Activated T-helper 2 cell treated with anti-CD3 and anti-CD28 coated beads, Interferon-gamma antibody, Interleukin-2, Interleukin-4, amounts not matched to agents 10 μg/mL and 5 μg/mL and 100 μg/mL, durations not matched to agents 14 hours and 24 hours and 36 hours (primary cell): Measurements from ENCODE around the gene PGD. TPM values are rescaled to one million over a fixed set of nuclear protein-coding genes. Genes with fewer than 3 reads are reported as not detected.

ENCODE experiments used
- DNase-seq: peaks from one replicate; pipeline ENCODE4 v3.0.0; 2021; ENCODE audit warnings: low spot score
- H3K27ac Mint-ChIP-seq: one replicate; pipeline ENCODE4 v1.8.0; 2021; ENCODE audit warnings: mixed read lengths
- H3K27me3 Mint-ChIP-seq: one replicate; pipeline ENCODE4 v1.8.0; 2021; ENCODE audit warnings: low read depth, mixed read lengths
- H3K36me3 Mint-ChIP-seq: one replicate; pipeline ENCODE4 v1.8.0; 2021; ENCODE audit warnings: low read depth, mixed read lengths
- H3K4me1 Mint-ChIP-seq: one replicate; pipeline ENCODE4 v1.8.0; 2021; ENCODE audit warnings: low read depth, mixed read lengths
- H3K4me3 Mint-ChIP-seq: one replicate; pipeline ENCODE4 v1.8.0; 2021; ENCODE audit warnings: low read depth, mild to moderate bottlenecking, moderate library complexity, mixed read lengths
- H3K9me3 Mint-ChIP-seq: one replicate; pipeline ENCODE4 v1.8.0; 2021; ENCODE audit warnings: mixed read lengths
- intact Hi-C: fragments of 100-400 bp; cut with micrococcal nuclease; formaldehyde crosslinking; loops from one replicate; pipeline ENCODE4 v1.15.1; 2023
- total RNA-seq: library from RNA; stranded (reverse); gene quantifications from 2 replicates; pipeline ENCODE4 v1.2.3, GENCODE V29; 2022

The PGD gene
- total RNA-seq, 1 donor from 2014 or later: 152 TPM

DNA sequence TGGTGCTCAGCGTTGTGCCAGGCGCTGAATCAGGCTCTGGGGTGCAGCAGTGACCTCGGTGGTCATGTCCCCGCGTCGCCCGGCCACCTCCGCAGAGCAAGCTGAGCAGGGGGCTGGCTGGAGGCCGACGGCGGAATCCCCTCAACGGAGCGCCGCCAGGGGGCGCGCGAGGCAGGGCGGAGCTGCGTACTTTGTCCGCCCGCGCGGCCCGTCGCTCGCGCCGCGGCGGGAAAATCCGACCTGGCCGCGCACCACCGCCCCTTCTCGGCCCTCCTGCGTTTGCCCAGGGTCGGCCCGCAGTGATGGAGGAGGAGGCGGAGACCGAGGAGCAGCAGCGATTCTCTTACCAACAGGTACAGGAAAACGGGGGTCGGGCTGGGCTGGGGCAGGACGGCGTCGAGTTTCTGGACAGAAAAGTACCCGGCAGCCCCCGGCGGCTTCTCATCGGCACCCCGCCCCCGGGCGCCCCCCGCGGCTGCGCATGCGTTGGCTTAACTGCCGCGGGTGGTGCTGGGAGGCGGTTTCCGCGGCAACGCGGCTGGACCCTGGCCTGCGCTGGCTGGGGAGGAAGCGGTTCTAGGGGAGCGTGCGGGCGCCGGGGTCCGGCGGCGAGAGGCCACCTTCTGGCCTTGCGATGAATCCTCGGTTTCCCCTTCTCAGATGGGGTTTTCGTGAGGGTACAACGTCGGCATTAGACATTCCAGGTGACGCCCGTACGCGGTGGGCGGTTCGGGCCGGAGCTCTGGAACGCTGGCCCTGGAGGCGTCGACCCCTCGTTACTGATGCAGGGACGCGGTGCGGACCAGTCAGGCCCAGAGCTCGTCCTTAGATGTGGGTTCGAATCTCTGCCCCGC is 31.6 kb downstream of the PGD start, which contains the start of gene CENPS:
TSS of gene CENPS (plus strand) at position 218 of the 854 bp plus-strand sequence. CDS start at position 303, 85 bp downstream.
- no peaks in the 10 kb centered on the region for H3K9me3 Mint-ChIP-seq
- peaks cover 24% of the 10 kb centered on the region for H3K4me1 Mint-ChIP-seq
- H3K36me3 Mint-ChIP-seq: no peaks in the 10 kb centered on the region
- H3K27me3 Mint-ChIP-seq: no peaks in the 10 kb centered on the region
- H3K27ac Mint-ChIP-seq: peak within 1 kb of the TSS; percentile 95
- intact Hi-C loops: loop anchor here (1.0 kb wide), 2 partner anchors 42 to 65 kb away; partner anchors contain the start of gene DFFA
- DNase-seq: peak; percentile 82
- H3K4me3 Mint-ChIP-seq: peak within 1 kb of the TSS; percentile 94

DNA sequence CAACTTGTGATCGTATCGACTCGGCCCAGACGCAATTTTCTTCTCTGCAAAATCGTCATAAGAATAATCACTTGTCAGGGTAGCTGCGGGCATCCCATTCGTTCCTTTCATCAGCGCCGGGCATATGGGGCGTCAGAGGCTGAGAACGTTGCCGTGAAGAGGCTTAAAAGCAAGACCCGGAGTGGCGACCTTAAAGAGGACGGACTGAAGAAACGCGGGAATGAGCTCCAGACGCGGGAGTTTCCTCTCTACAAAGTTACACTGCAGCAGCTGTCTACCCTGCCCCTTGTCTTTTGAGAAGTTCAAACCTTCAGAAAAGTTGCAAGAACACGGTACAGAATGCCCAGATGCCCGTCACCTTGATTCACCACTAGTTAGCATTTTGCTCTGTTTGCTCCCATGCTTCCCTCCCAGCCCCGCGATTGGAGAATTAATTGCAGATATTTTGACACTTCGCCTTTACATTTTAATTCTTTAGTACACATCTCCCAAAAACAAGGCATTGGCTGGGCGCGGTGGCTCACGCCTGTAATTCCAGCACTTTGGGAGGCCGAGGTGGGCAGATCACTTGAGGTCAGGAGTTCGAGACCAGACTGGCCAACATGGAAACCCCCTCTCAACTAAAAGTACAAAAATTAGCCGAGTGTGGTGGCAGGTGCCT is 32.3 kb downstream of the PGD start:
- peaks cover 24% of the 10 kb centered on the region for H3K4me1 Mint-ChIP-seq
- no peaks in the 10 kb centered on the region for H3K36me3 Mint-ChIP-seq
- no peak for DNase-seq
- intact Hi-C loops: loop anchor here (1.0 kb wide), 1 partner anchor 41 kb away; the partner anchor contains the start of gene DFFA
- peak overlapping the region; percentile 94 for H3K4me3 Mint-ChIP-seq
- H3K27me3 Mint-ChIP-seq: no peaks in the 10 kb centered on the region
- H3K27ac Mint-ChIP-seq: peak overlapping the region; percentile 95
- H3K9me3 Mint-ChIP-seq: no peaks in the 10 kb centered on the region

GRCh38 chr1:10432910-10433700 is 34.2 kb downstream of the PGD start:
- H3K4me3 Mint-ChIP-seq: peak overlapping the region; percentile 33

GRCh38 chr1:10433790-10434189 is 34.9 kb downstream of the PGD start:
- no peak for DNase-seq
- H3K9me3 Mint-ChIP-seq: no peaks in the 10 kb centered on the region
- H3K27ac Mint-ChIP-seq: no peak overlapping the region
- H3K4me1 Mint-ChIP-seq: peaks cover 19% of the 10 kb centered on the region
- intact Hi-C loops: no loop called here
- no peaks in the 10 kb centered on the region for H3K36me3 Mint-ChIP-seq
- H3K27me3 Mint-ChIP-seq: no peaks in the 10 kb centered on the region
- no peak overlapping the region for H3K4me3 Mint-ChIP-seq

More at GRCh38 chr1:10432910-10433700, 34.2 kb downstream of the PGD start:
- no peaks in the 10 kb centered on the region for H3K9me3 Mint-ChIP-seq
- peaks cover 20% of the 10 kb centered on the region for H3K4me1 Mint-ChIP-seq
- no peak for DNase-seq
- H3K27me3 Mint-ChIP-seq: no peaks in the 10 kb centered on the region
- H3K36me3 Mint-ChIP-seq: no peaks in the 10 kb centered on the region
- no peak overlapping the region for H3K27ac Mint-ChIP-seq
- intact Hi-C loops: no loop called here

GRCh38 chr1:10434590-10434989 is 35.7 kb downstream of the PGD start:
- peaks cover 15% of the 10 kb centered on the region for H3K4me1 Mint-ChIP-seq
- no peaks in the 10 kb centered on the region for H3K36me3 Mint-ChIP-seq
- no peaks in the 10 kb centered on the region for H3K27me3 Mint-ChIP-seq
- no peak overlapping the region for H3K27ac Mint-ChIP-seq
- H3K9me3 Mint-ChIP-seq: no peaks in the 10 kb centered on the region
- no peak for DNase-seq
- intact Hi-C loops: no loop called here
- no peak overlapping the region for H3K4me3 Mint-ChIP-seq

DNA sequence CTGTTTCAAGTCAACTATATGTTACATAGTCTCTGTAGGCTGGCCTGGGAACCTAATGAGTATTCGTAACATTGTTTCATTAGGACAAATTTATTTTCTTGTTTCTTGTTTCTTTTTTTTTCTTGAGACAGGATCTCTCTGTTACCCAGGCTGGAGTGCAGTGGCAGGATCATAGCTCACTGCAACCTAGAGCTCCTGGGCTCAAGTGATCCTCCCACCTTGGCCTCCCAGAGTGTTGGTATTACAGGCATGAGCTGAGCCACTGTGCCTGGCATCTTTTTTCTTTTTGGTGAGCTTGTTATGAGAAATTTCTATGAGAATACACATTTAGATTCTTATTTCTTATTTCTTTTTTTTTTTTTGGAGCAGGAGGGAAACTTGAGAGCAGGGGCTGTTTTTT is 38.2 kb downstream of the PGD start:
- no peak overlapping the region for H3K4me3 Mint-ChIP-seq
- no peak overlapping the region for H3K27ac Mint-ChIP-seq
- intact Hi-C loops: no loop called here

GRCh38 chr1:10438677-10439163 is 39.9 kb downstream of the PGD start:
- Mint-ChIP-seq H3K4me3 (no peak overlapping the region), H3K4me1 (no peaks in the 10 kb centered on the region), H3K27me3 (no peaks in the 10 kb centered on the region), H3K9me3 (no peaks in the 10 kb centered on the region), H3K36me3 (peaks cover 2% of the 10 kb centered on the region), H3K27ac (no peak overlapping the region)
- no peak for DNase-seq
- intact Hi-C loops: no loop called here

More for the DNA sequence above, 38.2 kb downstream of the PGD start:
- H3K9me3 Mint-ChIP-seq: no peaks in the 10 kb centered on the region
- H3K27me3 Mint-ChIP-seq: no peaks in the 10 kb centered on the region
- H3K36me3 Mint-ChIP-seq: peaks cover 2% of the 10 kb centered on the region
- peaks cover 3% of the 10 kb centered on the region for H3K4me1 Mint-ChIP-seq
- DNase-seq: no peak

- no peaks in the 10 kb centered on the region for H3K9me3 Mint-ChIP-seq
- no peak for DNase-seq
- no peaks in the 10 kb centered on the region for H3K4me1 Mint-ChIP-seq
- no peaks in the 10 kb centered on the region for H3K27me3 Mint-ChIP-seq
- H3K4me3 Mint-ChIP-seq: no peak overlapping the region
- no peak overlapping the region for H3K27ac Mint-ChIP-seq
- intact Hi-C loops: no loop called here
- peaks cover 2% of the 10 kb centered on the region for H3K36me3 Mint-ChIP-seq
Measured at GRCh38 chr1:10440305-10440704, 41.4 kb downstream of the PGD start.

GRCh38 chr1:10440794-10441193 is 41.9 kb downstream of the PGD start:
- intact Hi-C loops: no loop called here
- no peak for DNase-seq
- H3K27me3 Mint-ChIP-seq: no peaks in the 10 kb centered on the region

GRCh38 chr1:10444248-10444647 is 45.4 kb downstream of the PGD start:
- Mint-ChIP-seq H3K4me3 (no peak overlapping the region), H3K4me1 (no peaks in the 10 kb centered on the region), H3K9me3 (no peaks in the 10 kb centered on the region), H3K27ac (no peak overlapping the region), H3K27me3 (no peaks in the 10 kb centered on the region), H3K36me3 (peaks cover 2% of the 10 kb centered on the region)
- intact Hi-C loops: no loop called here
- no peak for DNase-seq

More at GRCh38 chr1:10440794-10441193, 41.9 kb downstream of the PGD start:
- Mint-ChIP-seq H3K36me3 (peaks cover 2% of the 10 kb centered on the region), H3K4me3 (no peak overlapping the region), H3K4me1 (no peaks in the 10 kb centered on the region), H3K9me3 (no peaks in the 10 kb centered on the region), H3K27ac (no peak overlapping the region)

GRCh38 chr1:10444795-10445397 is 46.0 kb downstream of the PGD start:
- DNase-seq: no peak
- intact Hi-C loops: no loop called here
- H3K4me3 Mint-ChIP-seq: no peak overlapping the region
- H3K4me1 Mint-ChIP-seq: no peaks in the 10 kb centered on the region
- H3K36me3 Mint-ChIP-seq: peaks cover 2% of the 10 kb centered on the region
- no peaks in the 10 kb centered on the region for H3K9me3 Mint-ChIP-seq
- H3K27ac Mint-ChIP-seq: no peak overlapping the region
- H3K27me3 Mint-ChIP-seq: no peaks in the 10 kb centered on the region

GRCh38 chr1:10446790-10447422 is 48.0 kb downstream of the PGD start:
- H3K36me3 Mint-ChIP-seq: no peaks in the 10 kb centered on the region
- H3K4me1 Mint-ChIP-seq: peaks cover 2% of the 10 kb centered on the region
- no peak overlapping the region for H3K4me3 Mint-ChIP-seq
- no peak for DNase-seq
- no peaks in the 10 kb centered on the region for H3K9me3 Mint-ChIP-seq
- H3K27ac Mint-ChIP-seq: no peak overlapping the region
- intact Hi-C loops: no loop called here
- H3K27me3 Mint-ChIP-seq: no peaks in the 10 kb centered on the region
